Esophagus (tissue), 2 donors: ENCODE data around the gene ITPA. TPM values are rescaled to one million over a fixed set of nuclear protein-coding genes. Genes with fewer than 3 reads are reported as not detected.

Source experiments
- H3K27ac ChIP-seq, 2 donors: one replicate each; pipeline ENCODE4 v1.5.1; 2013; ENCODE audit warnings: low read depth in 2 of 2, mild to moderate bottlenecking in 2 of 2, inconsistent platforms in 1 of 2, low read length in 1 of 2, moderate library complexity in 1 of 2
- H3K27me3 ChIP-seq, 2 donors: one replicate each; pipeline ENCODE4 v1.6.1; 2013; ENCODE audit warnings: low read length in 2 of 2, control low read depth in 1 of 2, mild to moderate bottlenecking in 1 of 2; ENCODE audit not compliant: insufficient read depth in 2 of 2, control insufficient read depth in 1 of 2
- H3K36me3 ChIP-seq, 2 donors: one replicate each; pipeline ENCODE4 v1.6.1; 2013; ENCODE audit warnings: low read length in 1 of 2; ENCODE audit not compliant: control insufficient read depth in 2 of 2, insufficient read depth in 2 of 2
- H3K4me1 ChIP-seq, 2 donors: one replicate each; pipeline ENCODE4 v1.6.1; 2013; ENCODE audit warnings: low read length in 1 of 2; ENCODE audit not compliant: control insufficient read depth in 2 of 2, insufficient read depth in 2 of 2
- H3K4me3 ChIP-seq, 2 donors: one replicate each; pipeline ENCODE4 v1.5.1; 2013; ENCODE audit warnings: low read length in 2 of 2, mild to moderate bottlenecking in 2 of 2, low read depth in 1 of 2, moderate library complexity in 1 of 2
- H3K9me3 ChIP-seq, 2 donors: one replicate each; pipeline ENCODE4 v1.6.1; 2013; ENCODE audit warnings: mild to moderate bottlenecking in 2 of 2, low read depth in 1 of 2, low read length in 1 of 2, moderate library complexity in 1 of 2; ENCODE audit not compliant: control insufficient read depth in 2 of 2, insufficient read depth in 1 of 2
- WGBS, 2 donors: extraction: QIAGEN DNeasy Blood & Tissue Kit; methylation state at CpG; one replicate each; pipeline ENCODE4 v1.1.7; 2013; 5-methylcytosine and 5-hydroxymethylcytosine counted together
- polyA plus RNA-seq, 2 donors: library from polyadenylated mRNA; stranded (reverse); fragments of 200-250 nt; gene quantifications; one replicate each; pipeline ENCODE4 v1.2.3, GENCODE V29; 2013
- donor health status: healthy with polysubstance abuse.
- donor health status: Bipolar disorder and iron deficiency.

Gene ITPA
- polyA plus RNA-seq, 2 donors, result 55.8 to 73.5 TPM

- Histone ChIP-seq H3K4me1 (peaks cover 4 to 19% of the 10 kb centered on the region in 2 donors), H3K9me3 (no peaks in the 10 kb centered on the region), H3K4me3 (no peak overlapping the region), H3K27me3 (no peaks in the 10 kb centered on the region), H3K36me3 (peaks cover 0 to 35% of the 10 kb centered on the region in 2 donors), H3K27ac (no peak overlapping the region)
- 53% methylated on average over 7 of the region's 7 CpGs for WGBS, 2 donors
Observed at GRCh38 chr20:3227506-3227905, 18.2 kb downstream of the ITPA start.

GRCh38 chr20:3227936-3228749 lies 18.8 kb downstream of the ITPA start:
- Histone ChIP-seq H3K36me3 (peaks cover 0 to 35% of the 10 kb centered on the region in 2 donors), H3K4me3 (no peak overlapping the region), H3K9me3 (no peaks in the 10 kb centered on the region), H3K27me3 (no peaks in the 10 kb centered on the region), H3K4me1 (peaks cover 4 to 16% of the 10 kb centered on the region in 2 donors), H3K27ac (no peak overlapping the region)
- WGBS, 2 donors, result 86 to 87% methylated on average over 37 to 40 of the region's 42 CpGs

- Histone ChIP-seq H3K27me3 (no peaks in the 10 kb centered on the region), H3K36me3 (peaks cover 0 to 35% of the 10 kb centered on the region in 2 donors), H3K4me1 (peaks cover 4 to 11% of the 10 kb centered on the region in 2 donors), H3K4me3 (no peak overlapping the region), H3K9me3 (no peaks in the 10 kb centered on the region), H3K27ac (no peak overlapping the region)
- WGBS, 2 donors, result 86 to 90% methylated on average over 11 of the region's 11 CpGs
Observed at GRCh38 chr20:3228750-3229032, 19.4 kb downstream of the ITPA start.

GRCh38 chr20:3229158-3229557 lies 19.9 kb downstream of the ITPA start:
- no peaks in the 10 kb centered on the region for H3K27me3 ChIP-seq
- peaks cover 0 to 37% of the 10 kb centered on the region in 2 donors for H3K36me3 ChIP-seq
- H3K9me3 ChIP-seq, result no peaks in the 10 kb centered on the region
- H3K4me1 ChIP-seq, result peaks cover 4 to 11% of the 10 kb centered on the region in 2 donors
- H3K4me3 ChIP-seq, result no peak overlapping the region
- H3K27ac ChIP-seq, result no peak overlapping the region
- 93 to 95% methylated on average over 22 of the region's 22 CpGs for WGBS, 2 donors

GRCh38 chr20:3229798-3230197 lies 20.5 kb downstream of the ITPA start:
- 92 to 95% methylated on average over 12 to 14 of the region's 14 CpGs for WGBS, 2 donors
- H3K9me3 ChIP-seq, result no peaks in the 10 kb centered on the region
- no peak overlapping the region for H3K4me3 ChIP-seq
- peaks cover 0 to 34% of the 10 kb centered on the region in 2 donors for H3K36me3 ChIP-seq
- H3K27me3 ChIP-seq, result no peaks in the 10 kb centered on the region
- H3K27ac ChIP-seq, result no peak overlapping the region
- H3K4me1 ChIP-seq, result peaks cover 4 to 7% of the 10 kb centered on the region in 2 donors

GRCh38 chr20:3231116-3231515 lies 21.8 kb downstream of the ITPA start:
- WGBS, 2 donors, result 95 to 96% methylated on average over 21 of the region's 21 CpGs
- H3K9me3 ChIP-seq, result peaks cover 0 to 3% of the 10 kb centered on the region in 2 donors
- H3K4me1 ChIP-seq, result peaks cover 4 to 12% of the 10 kb centered on the region in 2 donors
- peaks cover 0 to 34% of the 10 kb centered on the region in 2 donors for H3K36me3 ChIP-seq
- H3K27ac ChIP-seq, result no peak overlapping the region
- H3K27me3 ChIP-seq, result no peaks in the 10 kb centered on the region
- H3K4me3 ChIP-seq, result no peak overlapping the region

GRCh38 chr20:3231889-3232588 lies 22.7 kb downstream of the ITPA start:
- no peak overlapping the region for H3K4me3 ChIP-seq
- peaks cover 0 to 30% of the 10 kb centered on the region in 2 donors for H3K36me3 ChIP-seq
- H3K27ac ChIP-seq, result no peak overlapping the region
- no peaks in the 10 kb centered on the region for H3K27me3 ChIP-seq
- 89 to 93% methylated on average over 15 of the region's 15 CpGs for WGBS, 2 donors
- H3K4me1 ChIP-seq, result peaks cover 4 to 11% of the 10 kb centered on the region in 2 donors
- peaks cover 0 to 3% of the 10 kb centered on the region in 2 donors for H3K9me3 ChIP-seq

- peaks cover 0 to 4% of the 10 kb centered on the region in 2 donors for H3K27me3 ChIP-seq
- peaks cover 0 to 20% of the 10 kb centered on the region in 2 donors for H3K36me3 ChIP-seq
- H3K4me1 ChIP-seq, result peaks cover 0 to 7% of the 10 kb centered on the region in 2 donors
- 83 to 85% methylated on average over 32 of the region's 32 CpGs for WGBS, 2 donors
- peaks cover 0 to 3% of the 10 kb centered on the region in 2 donors for H3K9me3 ChIP-seq
- H3K27ac ChIP-seq, result no peak overlapping the region
- H3K4me3 ChIP-seq, result no peak overlapping the region
Observed at GRCh38 chr20:3233131-3233990, 24.1 kb downstream of the ITPA start.

GRCh38 chr20:3233991-3234498 lies 24.7 kb downstream of the ITPA start:
- Histone ChIP-seq H3K36me3 (peaks cover 0 to 15% of the 10 kb centered on the region in 2 donors), H3K4me3 (no peak overlapping the region), H3K4me1 (peaks cover 0 to 6% of the 10 kb centered on the region in 2 donors), H3K9me3 (peaks cover 0 to 3% of the 10 kb centered on the region in 2 donors), H3K27me3 (peaks cover 0 to 4% of the 10 kb centered on the region in 2 donors), H3K27ac (no peak overlapping the region)
- 91 to 92% methylated on average over 25 of the region's 25 CpGs for WGBS, 2 donors
